Ectodermal cell (in vitro differentiated cells): Measurements from ENCODE around the gene SRP9.
"Not testable (repeated sequence)": the region's sequence is repeated elsewhere in the genome, so short reads cannot be mapped to it uniquely, and the experiment has no call there.

Experiments used
- H3K27ac ChIP-seq: 2 replicates; pipeline ENCODE4 v1.7.0; 2013; ENCODE audit warnings: mild to moderate bottlenecking, low read depth, low read length; ENCODE audit not compliant: insufficient read depth, poor library complexity, severe bottlenecking
- H3K27me3 ChIP-seq: 2 replicates; pipeline ENCODE4 v1.7.0; 2013; ENCODE audit warnings: mild to moderate bottlenecking, low read length; ENCODE audit not compliant: insufficient read depth, control insufficient read depth, poor library complexity, severe bottlenecking
- H3K36me3 ChIP-seq: one replicate; pipeline ENCODE4 v1.7.0; 2013; ENCODE audit warnings: low read length; ENCODE audit not compliant: control insufficient read depth, insufficient read depth
- H3K4me1 ChIP-seq: one replicate; pipeline ENCODE4 v1.7.0; 2013; ENCODE audit warnings: low read length; ENCODE audit not compliant: control insufficient read depth, insufficient read depth
- H3K4me3 ChIP-seq: 2 replicates; pipeline ENCODE4 v1.7.0; 2013; ENCODE audit warnings: low read depth, low read length, control low read depth; ENCODE audit not compliant: insufficient read depth
- H3K9me3 ChIP-seq: 2 replicates; pipeline ENCODE4 v1.7.0; 2013; ENCODE audit warnings: mild to moderate bottlenecking, low read length, moderate library complexity; ENCODE audit not compliant: control insufficient read depth
- WGBS, 2 experiments: methylation state at CpG; one replicate each; pipeline ENCODE4 v1.1.7; 2013; ENCODE audit warnings: missing lambda C conversion rate in 2 of 2; 5-methylcytosine and 5-hydroxymethylcytosine counted together

The SRP9 gene

DNA sequence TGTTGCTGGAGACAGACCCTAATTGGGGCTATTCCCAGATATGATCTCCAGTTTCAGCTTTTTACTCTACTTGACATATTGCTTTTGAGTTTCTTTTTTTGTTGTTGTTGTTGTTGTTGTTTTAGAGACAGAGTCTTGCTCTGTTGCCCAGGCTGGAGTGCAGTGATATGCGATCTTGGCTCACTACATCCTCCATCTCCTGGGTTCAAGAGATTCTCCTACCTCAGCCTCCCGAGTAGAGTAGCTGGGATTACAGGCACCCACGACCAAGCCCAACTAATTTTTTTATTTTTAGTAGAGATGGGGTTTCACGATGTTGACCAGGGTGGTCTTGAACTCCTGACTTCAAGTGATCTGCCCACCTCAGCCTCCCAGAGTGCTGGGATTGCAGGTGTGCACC, 1.3 kb upstream of the SRP9 start:
- WGBS, 2 experiments: 90 to 96% methylated on average over 4 of the region's 4 CpGs
- Histone ChIP-seq H3K9me3 (no peaks in the 10 kb centered on the region), H3K36me3 (no peaks in the 10 kb centered on the region), H3K27me3 (no peaks in the 10 kb centered on the region), H3K4me3 (no peak overlapping the region), H3K4me1 (peaks cover 18% of the 10 kb centered on the region), H3K27ac (no peak overlapping the region)

DNA sequence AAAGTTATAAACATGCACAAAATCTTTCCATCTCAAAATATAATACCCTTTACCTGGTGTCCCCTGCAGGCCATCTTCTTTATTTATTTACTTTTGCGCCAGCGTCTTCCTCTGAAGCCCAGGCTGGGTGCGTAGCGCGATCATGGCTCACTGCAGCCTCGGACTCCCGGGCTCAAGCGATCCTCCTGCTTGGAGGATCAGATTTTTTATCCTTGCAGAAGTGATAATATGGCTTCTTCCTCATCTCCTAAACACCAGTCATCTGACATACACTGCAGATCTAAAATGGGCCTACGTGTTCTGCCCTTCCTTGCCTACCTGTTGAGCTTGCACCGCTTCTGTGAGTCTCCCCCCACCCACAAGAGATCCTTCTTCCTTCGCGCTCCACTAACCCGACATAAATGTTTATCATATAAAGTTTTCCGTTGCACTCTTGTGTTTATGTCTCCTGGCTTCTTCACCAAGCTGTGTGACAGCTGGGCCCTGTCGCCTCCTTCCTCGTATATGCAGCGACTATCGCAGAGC, 506 bp upstream of the SRP9 start:
- Histone ChIP-seq H3K9me3 (no peaks in the 10 kb centered on the region), H3K27me3 (no peaks in the 10 kb centered on the region), H3K4me3 (peak overlapping the region; percentile 71), H3K4me1 (peaks cover 18% of the 10 kb centered on the region), H3K27ac (peak overlapping the region; percentile 44), H3K36me3 (no peaks in the 10 kb centered on the region)
- WGBS, 2 experiments: 41 to 44% methylated on average over 18 of the region's 18 CpGs

DNA sequence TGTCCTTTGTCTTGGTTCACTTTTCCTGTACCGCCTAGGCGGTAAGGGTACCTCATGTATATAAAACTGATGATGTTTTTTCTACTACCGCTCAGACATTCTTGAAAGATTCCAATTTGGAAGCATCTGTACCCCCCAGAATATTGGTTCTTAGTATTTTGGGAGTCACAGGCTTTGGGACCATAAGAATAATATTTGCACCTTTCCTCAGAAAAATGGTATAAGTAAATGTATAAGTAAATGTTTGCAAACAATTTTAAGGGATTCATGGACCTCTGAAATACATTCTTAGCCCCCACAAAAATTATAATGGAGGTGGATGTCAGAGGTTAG, 677 bp downstream of the SRP9 start:
- peaks cover 18% of the 10 kb centered on the region for H3K4me1 ChIP-seq
- WGBS, 2 experiments: 2% methylated on average over 3 of the region's 3 CpGs; no CpG with 5 or more reads in 1 of the 2 experiments
- peak overlapping the region; percentile 98 for H3K27ac ChIP-seq
- H3K9me3 ChIP-seq: no peaks in the 10 kb centered on the region
- peak overlapping the region; percentile 71 for H3K4me3 ChIP-seq
- H3K27me3 ChIP-seq: no peaks in the 10 kb centered on the region
- H3K36me3 ChIP-seq: peaks cover 8% of the 10 kb centered on the region

DNA sequence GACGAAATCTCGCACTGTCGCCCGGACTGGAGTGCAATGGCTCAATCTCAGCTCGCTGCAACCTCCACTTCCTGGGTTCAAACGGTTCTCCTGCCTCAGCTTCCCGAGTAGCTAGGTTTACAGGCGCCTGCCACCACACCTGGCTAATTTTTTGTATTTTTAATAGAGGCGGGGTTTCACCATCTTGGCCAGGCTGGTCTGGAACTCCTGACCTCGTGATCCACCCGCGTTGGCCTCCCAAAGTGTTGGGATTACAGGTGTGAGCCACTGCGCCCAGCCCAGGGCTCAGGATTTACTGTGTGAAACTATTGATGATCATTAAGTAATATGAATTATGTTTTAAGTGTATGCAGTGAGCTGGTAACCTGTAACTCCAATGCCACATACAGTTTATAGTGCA, 1.5 kb downstream of the SRP9 start:
- Histone ChIP-seq H3K4me1 (peaks cover 18% of the 10 kb centered on the region), H3K36me3 (peaks cover 14% of the 10 kb centered on the region), H3K4me3 (peak overlapping the region; percentile 71)
- not testable (repeated sequence) for H3K27me3 ChIP-seq, H3K9me3 ChIP-seq, H3K27ac ChIP-seq
- 61 to 67% methylated on average over 13 of the region's 13 CpGs for WGBS, 2 experiments

DNA sequence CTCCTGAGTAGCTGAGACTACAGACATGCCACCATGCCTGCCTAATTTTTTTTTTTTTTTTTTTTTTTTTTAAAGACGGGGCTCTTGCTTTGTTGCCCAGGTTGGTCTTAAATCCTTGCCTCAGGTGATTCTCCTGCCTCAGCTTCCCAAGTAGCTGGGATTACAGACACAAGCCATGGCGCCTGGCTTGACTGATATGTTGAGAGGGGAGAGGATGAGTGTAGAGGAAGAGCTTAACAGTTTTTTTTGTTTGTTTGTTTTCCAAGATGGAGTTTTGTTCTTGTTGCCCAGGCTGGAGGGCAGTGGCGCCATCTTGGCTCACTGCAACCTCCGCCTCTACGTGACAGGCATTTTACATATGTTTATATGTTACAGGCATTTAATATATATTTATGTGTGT, 2.5 kb downstream of the SRP9 start:
- H3K36me3 ChIP-seq: peaks cover 19% of the 10 kb centered on the region
- H3K27me3 ChIP-seq: no peaks in the 10 kb centered on the region
- WGBS, 2 experiments: 87 to 91% methylated on average over 2 to 3 of the region's 5 CpGs
- H3K9me3 ChIP-seq: no peaks in the 10 kb centered on the region
- peak overlapping the region; percentile 71 for H3K4me3 ChIP-seq
- peaks cover 18% of the 10 kb centered on the region for H3K4me1 ChIP-seq
- H3K27ac ChIP-seq: no peak overlapping the region

DNA sequence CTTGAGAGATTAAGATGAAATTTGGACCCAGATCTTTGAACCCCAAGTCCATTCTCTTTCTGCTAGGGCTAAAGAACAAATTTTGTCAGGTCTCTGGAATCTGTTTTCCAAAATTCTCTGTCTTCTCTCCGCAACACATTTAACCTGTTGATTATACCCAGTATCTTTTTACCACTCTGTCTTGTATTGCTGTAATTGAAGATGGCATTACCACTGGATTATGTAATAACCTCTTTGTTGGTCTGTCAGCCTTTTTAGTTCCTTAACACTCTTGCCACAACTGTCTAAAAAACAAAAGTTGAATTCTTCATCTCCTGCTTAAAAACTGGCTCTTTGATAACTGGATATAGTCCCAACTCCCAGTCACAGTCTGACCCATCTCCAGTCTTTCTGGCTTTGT, 3.0 kb downstream of the SRP9 start:
- 100% methylated on average over 1 of the region's 1 CpG for WGBS, 2 experiments
- Histone ChIP-seq H3K9me3 (no peaks in the 10 kb centered on the region), H3K4me1 (peaks cover 18% of the 10 kb centered on the region), H3K36me3 (peaks cover 24% of the 10 kb centered on the region), H3K4me3 (no peak overlapping the region), H3K27me3 (no peaks in the 10 kb centered on the region), H3K27ac (no peak overlapping the region)

DNA sequence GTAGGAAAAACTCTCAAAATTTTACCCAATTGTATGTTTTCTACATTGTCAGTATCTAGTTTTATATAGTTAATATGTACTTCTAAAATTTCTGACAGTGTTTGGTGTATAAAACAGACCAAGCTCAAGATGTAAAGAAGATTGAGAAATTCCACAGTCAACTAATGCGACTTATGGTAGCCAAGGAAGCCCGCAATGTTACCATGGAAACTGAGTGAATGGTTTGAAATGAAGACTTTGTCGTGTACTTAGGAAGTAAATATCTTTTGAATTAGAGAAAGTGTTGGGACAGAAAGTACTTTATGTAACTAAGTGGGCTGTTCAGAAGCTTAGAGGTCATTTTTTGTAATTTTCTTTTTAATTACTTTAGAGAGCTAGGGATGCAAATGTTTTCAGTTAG, 11.5 kb downstream of the SRP9 start:
- H3K27ac ChIP-seq, H3K9me3 ChIP-seq, H3K4me3 ChIP-seq, H3K27me3 ChIP-seq, H3K4me1 ChIP-seq: not testable (repeated sequence)
- H3K36me3 ChIP-seq: peaks cover 79% of the 10 kb centered on the region
- 80 to 100% methylated on average over 1 of the region's 3 CpGs for WGBS, 2 experiments

DNA sequence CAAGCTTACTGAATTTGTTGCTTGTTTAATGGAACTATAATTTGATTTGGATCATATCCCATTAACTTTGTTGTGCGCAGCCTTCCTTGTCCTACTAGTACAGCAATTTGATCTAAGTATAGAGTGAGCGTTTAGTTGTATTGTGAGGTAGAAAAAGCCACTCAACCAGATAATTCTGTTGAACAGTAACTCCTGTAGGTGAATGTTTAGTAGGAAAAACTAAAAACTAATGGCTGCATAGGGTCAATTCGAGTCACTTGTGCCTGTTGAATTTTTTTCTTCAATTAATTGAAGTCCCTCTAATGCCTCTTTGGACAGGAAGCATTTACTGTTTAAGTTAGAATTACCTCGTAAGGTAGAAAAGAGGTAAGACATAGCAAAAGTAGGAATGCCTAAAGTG, 17.3 kb downstream of the SRP9 start:
- peaks cover 33% of the 10 kb centered on the region for H3K36me3 ChIP-seq
- H3K27ac ChIP-seq: no peak overlapping the region
- WGBS, 2 experiments: 97 to 98% methylated on average over 4 of the region's 4 CpGs
- H3K4me3 ChIP-seq: no peak overlapping the region
- H3K4me1 ChIP-seq: no peaks in the 10 kb centered on the region
- H3K9me3 ChIP-seq: no peaks in the 10 kb centered on the region
- H3K27me3 ChIP-seq: no peaks in the 10 kb centered on the region

DNA sequence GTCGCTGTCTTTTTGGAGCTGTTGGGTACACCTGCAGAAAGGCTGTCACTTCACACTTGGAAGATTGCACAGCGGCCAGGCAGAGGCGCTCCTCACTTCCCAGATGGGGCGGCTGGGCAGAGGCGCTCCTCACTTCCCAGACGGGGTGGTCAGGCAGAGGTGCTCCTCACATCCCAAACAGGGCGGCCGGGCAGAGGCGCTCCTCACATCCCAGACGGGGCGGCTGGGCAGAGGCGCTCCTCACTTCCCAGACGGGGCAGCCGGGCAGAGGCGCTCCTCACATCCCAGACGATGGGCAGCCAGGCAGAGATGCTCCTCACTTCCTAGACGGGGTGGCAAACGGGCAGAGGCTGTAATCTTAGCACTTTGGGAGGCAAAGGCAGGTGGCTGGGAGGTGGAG, 18.5 kb downstream of the SRP9 start:
- not testable (repeated sequence) for H3K27me3 ChIP-seq, H3K4me3 ChIP-seq, H3K27ac ChIP-seq, H3K4me1 ChIP-seq, H3K9me3 ChIP-seq
- 96 to 98% methylated on average over 18 of the region's 18 CpGs for WGBS, 2 experiments
- peaks cover 24% of the 10 kb centered on the region for H3K36me3 ChIP-seq

DNA sequence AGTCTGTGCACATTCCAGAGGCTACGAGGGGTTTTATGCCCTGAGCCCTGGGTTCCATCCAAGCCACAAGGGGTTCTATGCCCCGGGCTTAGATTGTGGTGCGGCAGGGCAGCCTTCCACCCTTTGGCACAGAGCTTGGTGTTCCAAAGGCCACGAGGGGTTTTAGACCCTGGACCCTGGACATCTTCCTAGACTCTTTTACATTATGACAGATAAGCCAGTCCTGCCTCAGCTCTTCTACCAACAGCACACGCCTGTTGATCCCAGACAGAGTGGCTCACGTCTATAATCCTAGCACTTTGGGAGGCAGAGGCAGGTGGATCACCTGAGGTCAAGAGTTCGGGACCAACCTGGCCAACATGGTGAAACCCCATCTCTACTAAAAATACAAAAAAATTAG, 23.5 kb downstream of the SRP9 start:
- not testable (repeated sequence) for H3K36me3 ChIP-seq, H3K9me3 ChIP-seq, H3K4me3 ChIP-seq, H3K27ac ChIP-seq, H3K27me3 ChIP-seq, H3K4me1 ChIP-seq
- 94 to 96% methylated on average over 7 of the region's 7 CpGs for WGBS, 2 experiments

DNA sequence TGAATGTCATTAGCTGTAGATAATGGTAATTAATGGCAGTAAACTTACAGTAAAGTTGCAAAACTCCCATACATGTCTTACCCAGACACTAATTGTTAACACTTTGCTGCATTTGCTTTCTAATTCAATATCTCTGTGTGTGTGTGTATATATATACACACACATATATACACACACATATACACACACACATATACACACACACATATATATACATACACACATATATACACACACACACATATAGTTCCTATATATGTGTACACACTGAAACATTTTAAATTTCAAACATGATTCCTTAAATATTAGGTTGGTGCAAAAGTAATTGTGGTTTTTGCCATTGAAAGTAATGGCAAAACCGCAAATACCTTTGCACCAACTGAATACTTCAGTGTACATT, 28.6 kb downstream of the SRP9 start:
- peaks cover 3% of the 10 kb centered on the region for H3K4me1 ChIP-seq
- no peak overlapping the region for H3K4me3 ChIP-seq
- H3K9me3 ChIP-seq: no peaks in the 10 kb centered on the region
- peaks cover 11% of the 10 kb centered on the region for H3K27me3 ChIP-seq
- WGBS, 2 experiments: 100% methylated on average over 1 of the region's 1 CpG
- H3K36me3 ChIP-seq: no peaks in the 10 kb centered on the region
- H3K27ac ChIP-seq: no peak overlapping the region
